Mucosa of descending colon (tissue), 3 donors: ENCODE measurements around the gene DSCAML1. TPM values are rescaled to one million over a fixed set of nuclear protein-coding genes. Genes with fewer than 3 reads are reported as not detected.

Experiments used
- ATAC-seq: fragments of 200-7000 bp; cut with Tn5 transposase; one replicate; pipeline ENCODE4 v1.9.1; 2020; ENCODE audit warnings: mild to moderate bottlenecking, moderate library complexity
- DNase-seq, 3 donors: peaks; one replicate each; pipeline ENCODE4 v3.0.0-alpha.2; 2020
- H3K36me3 ChIP-seq: fragments of 200-600 bp; one replicate; pipeline ENCODE4 v1.8.0; 2021; ENCODE audit warnings: low read depth, mild to moderate bottlenecking
- H3K4me1 ChIP-seq: fragments of 200-600 bp; one replicate; pipeline ENCODE4 v1.8.0; 2021; ENCODE audit warnings: low read depth, mild to moderate bottlenecking
- H3K4me3 ChIP-seq: fragments of 200-600 bp; one replicate; pipeline ENCODE4 v1.8.0; 2021; ENCODE audit warnings: mild to moderate bottlenecking
- H3K9me3 ChIP-seq: fragments of 200-600 bp; one replicate; pipeline ENCODE4 v1.8.0; 2021; ENCODE audit warnings: mild to moderate bottlenecking
- CTCF ChIP-seq: fragments of 200-600 bp; IDR thresholded peaks from one replicate; pipeline ENCODE4 v1.8.0; 2022; ENCODE audit warnings: antibody characterized with exemption, mild to moderate bottlenecking
- intact Hi-C, 2 donors: fragments of 100-400 bp; cut with DNase I in 1 of 2; cut with micrococcal nuclease in 1 of 2; formaldehyde crosslinking; loops; one replicate each; pipeline versions ENCODE4 v1.11.0 to v1.11.1; 2022; cut with DNase I, micrococcal nuclease
- total RNA-seq, 3 donors: library from RNA; stranded (reverse); fragmentation: NEBNext Ultra II Directional in 2 of 3; extraction: Animal tissue kit (Norgen Biotek cat#: 25700) in 2 of 3; gene quantifications; one replicate each; pipeline versions ENCODE4 v1.2.1 to v1.2.4, GENCODE V29; 2021 to 2023
- donor health status: DM: no; HTN: no; CAD: no; lungs with moderate emphysema.
- donor health status: DM: no; HTN: no; CAD: no.
- donor health status: DM: no; HTN: yes; CAD: no.

DSCAML1 gene
- total RNA-seq, 3 donors from 2014 or later, result 5.0 to 5.5 (median 5.3) TPM

- Histone ChIP-seq H3K4me3 (no peak overlapping the region), H3K9me3 (no peaks in the 10 kb centered on the region), H3K36me3 (no peaks in the 10 kb centered on the region), H3K4me1 (peaks cover 3% of the 10 kb centered on the region)
- DNase-seq, result no peak
- TF ChIP-seq CTCF, result no peak
- ATAC-seq, result no peak
- intact Hi-C loops, result no loop called here
Observed at GRCh38 chr11:117521974-117522373, 275.0 kb downstream of the DSCAML1 start.

GRCh38 chr11:117520966-117521365 lies 276.1 kb downstream of the DSCAML1 start:
- H3K4me1 ChIP-seq, result peaks cover 3% of the 10 kb centered on the region
- DNase-seq, result no peak
- intact Hi-C loops, result no loop called here
- no peak for ATAC-seq
- H3K9me3 ChIP-seq, result no peaks in the 10 kb centered on the region
- H3K36me3 ChIP-seq, result no peaks in the 10 kb centered on the region
- TF ChIP-seq CTCF, result no peak
- H3K4me3 ChIP-seq, result no peak overlapping the region

- intact Hi-C loops, result no loop called here
- TF ChIP-seq CTCF, result no peak
- H3K36me3 ChIP-seq, result no peaks in the 10 kb centered on the region
- H3K4me1 ChIP-seq, result peaks cover 3% of the 10 kb centered on the region
- DNase-seq, result no peak
- ATAC-seq, result no peak
- no peaks in the 10 kb centered on the region for H3K9me3 ChIP-seq
- no peak overlapping the region for H3K4me3 ChIP-seq
Observed at GRCh38 chr11:117520201-117520600, 276.8 kb downstream of the DSCAML1 start.

- peak; percentile 37 for ATAC-seq
- intact Hi-C loops, result no loop called here
- Histone ChIP-seq H3K9me3 (no peaks in the 10 kb centered on the region), H3K4me3 (no peak overlapping the region), H3K4me1 (peaks cover 3% of the 10 kb centered on the region), H3K36me3 (no peaks in the 10 kb centered on the region)
- DNase-seq, result no peak
- no peak for TF ChIP-seq CTCF
Observed at GRCh38 chr11:117519590-117519989, 277.4 kb downstream of the DSCAML1 start.

GRCh38 chr11:117519170-117519569 lies 277.8 kb downstream of the DSCAML1 start:
- TF ChIP-seq CTCF, result no peak
- peak; percentile 33 for ATAC-seq
- no peaks in the 10 kb centered on the region for H3K36me3 ChIP-seq
- DNase-seq, result peak in 1 of 3 donors; percentile 16
- no peaks in the 10 kb centered on the region for H3K9me3 ChIP-seq
- H3K4me1 ChIP-seq, result peaks cover 3% of the 10 kb centered on the region
- intact Hi-C loops, result no loop called here
- no peak overlapping the region for H3K4me3 ChIP-seq

GRCh38 chr11:117518455-117518854 lies 278.6 kb downstream of the DSCAML1 start:
- TF ChIP-seq CTCF, result no peak
- peaks cover 3% of the 10 kb centered on the region for H3K4me1 ChIP-seq
- no peak for DNase-seq
- H3K36me3 ChIP-seq, result no peaks in the 10 kb centered on the region
- no peaks in the 10 kb centered on the region for H3K9me3 ChIP-seq
- intact Hi-C loops, result no loop called here
- H3K4me3 ChIP-seq, result no peak overlapping the region
- ATAC-seq, result no peak
